Measurements from ENCODE around the gene DENND5A.
"Not testable (repeated sequence)": the region's sequence is repeated elsewhere in the genome, so short reads cannot be mapped to it uniquely, and the experiment has no call there.

The DENND5A gene

GRCh38 chr11:9172389-9172788, 92.8 kb downstream of the DENND5A start:
- no peak for DNase-seq

- DNase-seq: no peak
These were observed 94.7 kb downstream of the DENND5A start for GRCh38 chr11:9170450-9170849.

GRCh38 chr11:9169595-9170295, 95.4 kb downstream of the DENND5A start:
- DNase-seq: no peak

GRCh38 chr11:9161991-9162390, 103.2 kb downstream of the DENND5A start:
- not testable (repeated sequence) for DNase-seq

- no peak for DNase-seq
These were observed 105.0 kb downstream of the DENND5A start for GRCh38 chr11:9160166-9160565.

GRCh38 chr11:9158898-9159391, 106.2 kb downstream of the DENND5A start:
- DNase-seq: no peak

- DNase-seq: no peak
These were observed 109.2 kb downstream of the DENND5A start for GRCh38 chr11:9155930-9156329.

GRCh38 chr11:9153651-9154050, 111.5 kb downstream of the DENND5A start:
- DNase-seq: no peak

GRCh38 chr11:9151631-9152030, 113.5 kb downstream of the DENND5A start:
- DNase-seq: no peak

GRCh38 chr11:9150926-9151325, 114.2 kb downstream of the DENND5A start:
- DNase-seq: no peak

GRCh38 chr11:9150501-9150900, 114.6 kb downstream of the DENND5A start:
- no peak for DNase-seq

GRCh38 chr11:9148727-9149126, 116.4 kb downstream of the DENND5A start:
- DNase-seq: no peak

GRCh38 chr11:9148035-9148434, 117.1 kb downstream of the DENND5A start:
- no peak for DNase-seq

- DNase-seq: no peak
These were observed 118.7 kb downstream of the DENND5A start for GRCh38 chr11:9146477-9146876.

GRCh38 chr11:9145283-9145682, 119.9 kb downstream of the DENND5A start:
- DNase-seq: no peak

- no peak for DNase-seq
These were observed 120.3 kb downstream of the DENND5A start for GRCh38 chr11:9144828-9145227.

- DNase-seq: no peak
These were observed 121.4 kb downstream of the DENND5A start for GRCh38 chr11:9143721-9144120.

GRCh38 chr11:9142732-9143131, 122.4 kb downstream of the DENND5A start:
- no peak for DNase-seq

- no peak for DNase-seq
These were observed 124.0 kb downstream of the DENND5A start for GRCh38 chr11:9141186-9141585.

GRCh38 chr11:9139628-9140357, 125.4 kb downstream of the DENND5A start:
- DNase-seq: no peak

- no peak for DNase-seq
These were observed 126.3 kb downstream of the DENND5A start for GRCh38 chr11:9138612-9139579.

- no peak for DNase-seq
These were observed 127.1 kb downstream of the DENND5A start for GRCh38 chr11:9138133-9138453.

All from stimulated activated naive CD4-positive, alpha-beta T cell (primary cell).